H1 (cell line): ENCODE measurements around the gene DARS2. TPM values are rescaled to one million over a fixed set of nuclear protein-coding genes. Genes with fewer than 3 reads are reported as not detected.

Experiments used
- CTCF ChIA-PET: fragments of 300-600 bp; sonication (Branson Sonifier 250); formaldehyde crosslinking; loops from one replicate; lab custom pipeline; 2021; ENCODE audit not compliant: partially characterized antibody; lab: Charles Lee
- POLR2A ChIA-PET: fragments of 300-600 bp; sonication (Branson Sonifier 250); formaldehyde crosslinking; loops from one replicate; lab custom pipeline; 2021; ENCODE audit warnings: inconsistent platforms; ENCODE audit not compliant: partially characterized antibody; lab: Charles Lee
- DNase-seq, 2 experiments: peaks; one replicate each; pipeline versions ENCODE4 v3.0.0 to v3.0.0-alpha.2; 2010 to 2022; ENCODE audit warnings: low spot score in 2 of 2, low read depth in 1 of 2, mixed read lengths in 1 of 2
- FAIRE-seq: peaks from 2 replicates; lab custom pipeline; 2011; peaks lifted over from hg19 to GRCh38; lab: Jason Lieb, UNC
- H2AFZ ChIP-seq: 2 replicates; pipeline ENCODE4 v1.8.1; 2012; ENCODE audit warnings: low read length, inconsistent platforms
- H2AK5ac ChIP-seq: 2 replicates; pipeline ENCODE4 v1.6.1; 2013; ENCODE audit warnings: low read depth, low read length
- H2BK120ac ChIP-seq: replicated peaks from 2 replicates; pipeline ENCODE3; 2013; ENCODE audit warnings: low read depth, low read length, inconsistent platforms
- H2BK12ac ChIP-seq: 2 replicates; pipeline ENCODE4 v1.6.1; 2013; ENCODE audit warnings: low read depth, low read length
- H2BK15ac ChIP-seq: 2 replicates; pipeline ENCODE4 v1.6.1; 2013; ENCODE audit warnings: low read length
- H2BK20ac ChIP-seq: 2 replicates; pipeline ENCODE4 v1.6.1; 2013; ENCODE audit warnings: low read length
- H2BK5ac ChIP-seq: 2 replicates; pipeline ENCODE4 v1.6.1; 2013; ENCODE audit warnings: low read depth, low read length
- H3K14ac ChIP-seq: 2 replicates; pipeline ENCODE4 v1.6.1; 2013; ENCODE audit warnings: inconsistent platforms; ENCODE audit not compliant: insufficient read length
- H3K18ac ChIP-seq: 2 replicates; pipeline ENCODE4 v1.6.1; 2013; ENCODE audit warnings: low read length; ENCODE audit errors: extremely low read depth
- H3K23ac ChIP-seq: 2 replicates; pipeline ENCODE4 v1.6.1; 2013; ENCODE audit warnings: inconsistent platforms; ENCODE audit not compliant: insufficient read length
- H3K23me2 ChIP-seq: 2 replicates; pipeline ENCODE4 v1.6.1; 2013; ENCODE audit warnings: low read depth, low read length
- H3K27ac ChIP-seq: 2 replicates; pipeline ENCODE4 v1.6.1; 2011; ENCODE audit warnings: low read depth, low read length, inconsistent platforms
- H3K27me3 ChIP-seq, 4 experiments: replicated peaks in 1 of 4; 1 replicate in 1 of 4; 2 replicates in 3 of 4; pipeline versions ENCODE4 v1.6.1 to v1.8.1; 2011 to 2013; ENCODE audit warnings: low read length in 3 of 4, mild to moderate bottlenecking in 3 of 4, inconsistent platforms in 2 of 4, mixed read lengths in 2 of 4, moderate library complexity in 1 of 4; ENCODE audit not compliant: control insufficient read depth in 3 of 4, insufficient read depth in 3 of 4; ENCODE audit errors: extremely low read depth in 1 of 4
- H3K36me3 ChIP-seq, 4 experiments: 2 replicates each; pipeline versions ENCODE4 v1.6.1 to v1.8.1; 2011 to 2013; ENCODE audit warnings: mild to moderate bottlenecking in 4 of 4, low read length in 3 of 4, moderate library complexity in 2 of 4, control low read depth in 1 of 4, inconsistent platforms in 1 of 4; ENCODE audit not compliant: insufficient read depth in 4 of 4, control insufficient read depth in 2 of 4
- H3K4ac ChIP-seq: replicated peaks from 2 replicates; pipeline ENCODE3; 2013; ENCODE audit warnings: low read length, low read depth, mixed read lengths, inconsistent platforms; ENCODE audit not compliant: insufficient read length
- H3K4me1 ChIP-seq, 4 experiments: replicated peaks in 1 of 4; 1 replicate in 1 of 4; 2 replicates in 3 of 4; pipeline versions ENCODE4 v1.6.1 to v1.8.1; 2011 to 2013; ENCODE audit warnings: low read length in 3 of 4, inconsistent platforms in 2 of 4, mixed read lengths in 1 of 4; ENCODE audit not compliant: insufficient read depth in 4 of 4, control insufficient read depth in 3 of 4
- H3K4me2 ChIP-seq, 2 experiments: 2 replicates each; pipeline versions ENCODE4 v1.6.1 to v1.8.1; 2011 to 2013; ENCODE audit warnings: low read depth in 2 of 2, low read length in 2 of 2, control low read depth in 1 of 2, inconsistent platforms in 1 of 2, mild to moderate bottlenecking in 1 of 2; ENCODE audit not compliant: insufficient read depth in 1 of 2
- H3K4me3 ChIP-seq, 4 experiments: fragments of 200-600, 300-600 bp in 1 of 4; sonication (generic), shearing (Covaris generic), sonication (Bioruptor Twin) in 1 of 4; 2 replicates each; pipeline versions ENCODE4 v1.5.1 to v1.8.1; 2011 to 2016; ENCODE audit warnings: low read length in 4 of 4, low read depth in 3 of 4, control low read depth in 2 of 4, inconsistent platforms in 2 of 4, mild to moderate bottlenecking in 2 of 4, mixed read lengths in 1 of 4, moderate library complexity in 1 of 4; ENCODE audit not compliant: insufficient read depth in 2 of 4; ENCODE audit errors: extremely low read depth in 1 of 4
- H3K56ac ChIP-seq: replicated peaks from 2 replicates; pipeline ENCODE3; 2013; ENCODE audit warnings: low read depth, mild to moderate bottlenecking, mixed read lengths, low read length, inconsistent platforms; ENCODE audit not compliant: insufficient read length
- H3K79me1 ChIP-seq: 2 replicates; pipeline ENCODE4 v1.6.1; 2013; ENCODE audit warnings: low read depth, low read length, control low read depth
- H3K79me2 ChIP-seq, 2 experiments: 2 replicates each; pipeline versions ENCODE4 v1.6.1 to v1.8.1; 2012 to 2013; ENCODE audit warnings: low read length in 2 of 2, mild to moderate bottlenecking in 2 of 2, inconsistent platforms in 1 of 2; ENCODE audit not compliant: insufficient read depth in 2 of 2, control insufficient read depth in 1 of 2
- H3K9ac ChIP-seq, 4 experiments: replicated peaks in 1 of 4; 1 replicate in 1 of 4; 2 replicates in 3 of 4; pipeline versions ENCODE4 v1.6.1 to v1.8.1; 2011 to 2013; ENCODE audit warnings: low read depth in 3 of 4, low read length in 3 of 4, control low read depth in 2 of 4, mild to moderate bottlenecking in 2 of 4, moderate library complexity in 2 of 4, inconsistent platforms in 1 of 4; ENCODE audit errors: extremely low read depth in 1 of 4
- H3K9me3 ChIP-seq, 2 experiments: 2 replicates each; pipeline versions ENCODE4 v1.6.1 to v1.8.1; 2012 to 2013; ENCODE audit warnings: mild to moderate bottlenecking in 2 of 2, moderate library complexity in 2 of 2, control low read depth in 1 of 2, inconsistent platforms in 1 of 2, low read depth in 1 of 2, low read length in 1 of 2, mixed read lengths in 1 of 2; ENCODE audit not compliant: insufficient read depth in 2 of 2
- H4K20me1 ChIP-seq, 2 experiments: replicated peaks in 1 of 2; 2 replicates each; pipeline versions ENCODE3 to v1.8.1; 2011 to 2013; ENCODE audit warnings: inconsistent platforms in 2 of 2, low read length in 2 of 2, mild to moderate bottlenecking in 1 of 2; ENCODE audit not compliant: insufficient read depth in 2 of 2, control insufficient read depth in 1 of 2
- H4K5ac ChIP-seq: 2 replicates; pipeline ENCODE4 v1.6.1; 2013; ENCODE audit warnings: low read length, low read depth, mixed read lengths, inconsistent platforms; ENCODE audit not compliant: insufficient read length
- H4K8ac ChIP-seq: 2 replicates; pipeline ENCODE4 v1.8.0; 2013; ENCODE audit warnings: mild to moderate bottlenecking, moderate library complexity, low read length, inconsistent platforms; ENCODE audit not compliant: insufficient read depth; ENCODE audit errors: extremely low read depth
- H4K91ac ChIP-seq: replicated peaks from 2 replicates; pipeline ENCODE3; 2013; ENCODE audit warnings: low read length, mixed read lengths, inconsistent platforms; ENCODE audit not compliant: insufficient read length
- RFX5 ChIP-seq: IDR thresholded peaks from 2 replicates; pipeline ENCODE4 v1.6.1; 2011; ENCODE audit warnings: low read depth, low read length, improper control_type of control experiment, borderline replicate concordance
- TCF12 ChIP-seq: IDR thresholded peaks from 2 replicates; pipeline ENCODE4 v1.6.1; 2011; ENCODE audit warnings: low read depth, mild to moderate bottlenecking, low read length
- polyA plus RNA-seq, 7 experiments: library from polyadenylated mRNA; depleted of rRNA in 3 of 7; stranded (reverse) in 5 of 7; unstranded in 2 of 7; fragments of >200 nt in 5 of 7; fragments of 200-250 nt in 2 of 7; gene quantifications; 1 replicate in 5 of 7; 2 replicates in 1 of 7; 4 replicates in 1 of 7; pipeline versions ENCODE4 v1.2.1 to v1.2.3, GENCODE V29; 2011 to 2013; ENCODE audit warnings: missing spikeins in 2 of 7, mixed read lengths in 2 of 7
- total RNA-seq: library from RNA; stranded (reverse); fragmentation: NEBNext Ultra II Directional; extraction: Animal tissue kit (Norgen Biotek cat#: 25700); gene quantifications from 2 replicates; pipeline ENCODE4 v1.2.1, GENCODE V29; 2021
- TF ChIP-seq, protein P1 (sequence below), 3 experiments: IDR thresholded peaks; 1 replicate in 2 of 3; 2 replicates in 1 of 3; pipeline versions ENCODE4 v1.5.1 to v1.6.1; 2011; ENCODE audit warnings: low read length in 3 of 3, mild to moderate bottlenecking in 3 of 3, inconsistent platforms in 2 of 3, low read depth in 1 of 3, moderate library complexity in 1 of 3; ENCODE audit not compliant: insufficient read depth in 1 of 3; ENCODE audit errors: control extremely low read depth in 1 of 3

Gene DARS2
- total and polyA plus RNA-seq, 2 of the 8 experiments (the other 6 are each of a cell fraction or from before 2014, with no cell fraction given) = 21.0 to 35.2 TPM

DNA sequence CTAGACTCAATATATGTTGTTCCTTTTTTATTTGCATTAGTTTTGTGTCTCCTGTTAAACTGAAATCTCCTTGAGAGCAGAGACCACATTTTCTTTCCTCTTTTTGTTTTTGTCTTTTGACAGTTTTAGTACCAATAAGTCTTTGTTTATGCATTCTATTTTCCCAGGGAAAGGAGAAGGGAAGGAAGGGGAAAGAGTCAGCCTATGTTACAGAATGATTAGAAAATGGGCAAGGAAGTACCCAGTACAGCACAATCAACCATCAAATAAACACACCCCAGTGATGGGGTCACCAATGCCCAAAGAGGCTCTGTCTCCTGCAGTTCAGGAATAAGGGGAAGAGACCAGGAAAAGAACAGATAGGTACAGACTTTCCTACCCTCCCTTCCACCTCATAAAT is 53.8 kb downstream of the DARS2 start:
- no peak overlapping the region for H4K5ac ChIP-seq
- H3K79me1 ChIP-seq = no peaks in the 10 kb centered on the region
- H3K27me3 ChIP-seq = no peaks in the 10 kb centered on the region
- H2AK5ac ChIP-seq = no peak overlapping the region
- no peak overlapping the region for H3K56ac ChIP-seq
- FAIRE-seq (no peak), DNase-seq (no peak)
- no peak overlapping the region for H4K8ac ChIP-seq
- ChIA-PET CTCF (no interaction called here), POLR2A (interaction anchor here (0.8 to 8.1 kb wide), 3 partner anchors 10 to 18 kb away, joined by 3 to 59 read pairs (median 30); partner anchors contain the start of genes GAS5 and ZBTB37)
- no peak overlapping the region for H2AFZ ChIP-seq
- H2BK15ac ChIP-seq = no peak overlapping the region
- H3K23me2 ChIP-seq = no peaks in the 10 kb centered on the region
- H4K91ac ChIP-seq = no peak overlapping the region
- H3K9ac ChIP-seq = no peak overlapping the region
- H2BK120ac ChIP-seq = no peak overlapping the region
- no peak overlapping the region for H3K27ac ChIP-seq
- H3K18ac ChIP-seq = no peak overlapping the region
- no peaks in the 10 kb centered on the region for H3K4me1 ChIP-seq
- H3K4me2 ChIP-seq = no peak overlapping the region
- no peak overlapping the region for H3K4ac ChIP-seq
- no peak overlapping the region for H2BK12ac ChIP-seq
- H3K4me3 ChIP-seq = no peak overlapping the region
- H3K14ac ChIP-seq = no peak overlapping the region
- no peaks in the 10 kb centered on the region for H3K79me2 ChIP-seq
- H2BK20ac ChIP-seq = no peak overlapping the region
- peaks cover 0 to 19% (median 4%) of the 10 kb centered on the region in 4 experiments; a peak in 3 of 8 replicates for H3K36me3 ChIP-seq
- H4K20me1 ChIP-seq = no peaks in the 10 kb centered on the region
- no peak overlapping the region for H3K23ac ChIP-seq
- H2BK5ac ChIP-seq = no peak overlapping the region
- H3K9me3 ChIP-seq = no peaks in the 10 kb centered on the region
- TF ChIP-seq, protein P1, sequence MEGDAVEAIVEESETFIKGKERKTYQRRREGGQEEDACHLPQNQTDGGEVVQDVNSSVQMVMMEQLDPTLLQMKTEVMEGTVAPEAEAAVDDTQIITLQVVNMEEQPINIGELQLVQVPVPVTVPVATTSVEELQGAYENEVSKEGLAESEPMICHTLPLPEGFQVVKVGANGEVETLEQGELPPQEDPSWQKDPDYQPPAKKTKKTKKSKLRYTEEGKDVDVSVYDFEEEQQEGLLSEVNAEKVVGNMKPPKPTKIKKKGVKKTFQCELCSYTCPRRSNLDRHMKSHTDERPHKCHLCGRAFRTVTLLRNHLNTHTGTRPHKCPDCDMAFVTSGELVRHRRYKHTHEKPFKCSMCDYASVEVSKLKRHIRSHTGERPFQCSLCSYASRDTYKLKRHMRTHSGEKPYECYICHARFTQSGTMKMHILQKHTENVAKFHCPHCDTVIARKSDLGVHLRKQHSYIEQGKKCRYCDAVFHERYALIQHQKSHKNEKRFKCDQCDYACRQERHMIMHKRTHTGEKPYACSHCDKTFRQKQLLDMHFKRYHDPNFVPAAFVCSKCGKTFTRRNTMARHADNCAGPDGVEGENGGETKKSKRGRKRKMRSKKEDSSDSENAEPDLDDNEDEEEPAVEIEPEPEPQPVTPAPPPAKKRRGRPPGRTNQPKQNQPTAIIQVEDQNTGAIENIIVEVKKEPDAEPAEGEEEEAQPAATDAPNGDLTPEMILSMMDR (IDR thresholded peaks at IDR 0.05; ENCODE audit: control extremely low read depth in 1 of 3, insufficient read depth in 1 of 3, low read depth in 1 of 3, low read length in 3 of 3) = no peak
- TF ChIP-seq RFX5 (no peak), TCF12 (no peak)
